ENCODE results near the gene C6orf47. TPM values are rescaled to one million over a fixed set of nuclear protein-coding genes. Genes with fewer than 3 reads are reported as not detected.

C6orf47 gene
- polyA plus RNA-seq, 1 of the 3 experiments (the other 2 are of a cell fraction), result 10.3 TPM

DNA sequence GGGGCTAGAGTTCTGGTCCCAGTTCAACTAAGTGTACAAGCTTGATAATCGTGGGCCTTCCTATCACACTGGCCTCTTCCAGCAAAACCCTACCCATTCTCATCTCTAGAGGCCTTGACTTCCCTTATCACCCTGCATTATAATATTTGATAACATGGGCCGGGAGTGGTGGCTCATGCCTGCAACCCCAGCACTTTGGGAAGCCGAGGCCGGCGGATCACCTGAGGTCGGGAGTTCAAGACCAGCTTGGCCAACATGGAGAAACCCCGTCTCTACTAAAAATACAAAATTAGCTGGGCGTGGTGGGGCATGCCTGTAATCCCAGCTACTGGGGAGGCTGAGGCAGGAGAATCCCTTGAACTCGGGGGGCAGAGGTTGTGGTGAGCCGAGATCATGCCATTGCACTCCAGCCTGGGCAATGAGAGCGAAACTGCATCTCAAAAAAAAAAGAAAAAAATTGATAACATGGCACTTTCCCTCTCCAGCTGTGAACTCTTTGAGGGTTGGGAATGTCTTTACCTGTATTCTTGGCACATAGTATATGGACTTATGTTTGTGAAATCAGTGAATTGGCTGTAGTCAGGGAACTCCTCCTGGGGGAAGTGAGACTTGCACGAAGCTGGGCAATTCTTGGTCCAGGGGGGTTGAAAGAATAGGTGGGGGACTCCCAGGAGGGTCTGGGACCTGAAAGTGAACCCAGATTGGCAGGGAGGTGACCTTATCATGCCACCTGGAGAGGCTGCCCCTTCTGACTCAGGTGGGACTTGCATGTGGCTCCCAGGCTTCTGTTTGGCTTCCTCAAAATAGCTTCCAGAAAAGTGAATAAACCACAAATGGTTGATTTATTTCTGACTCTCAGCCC is 915 bp upstream of the C6orf47 start:
- peak overlapping the region; percentile 97 for H3K4me2 ChIP-seq
- peak overlapping the region; percentile 67 to 82; a peak in 3 of 4 replicates for H3K27ac ChIP-seq (ENCODE audit: low read depth in 2 of 2, low read length in 1 of 2)
- H4K20me1 ChIP-seq (ENCODE audit: insufficient read depth), result peaks cover 8% of the 10 kb centered on the region; the same call in 1 of the 2 replicates
- no peaks in the 10 kb centered on the region for H3K9me3 ChIP-seq
- TF ChIP-seq, protein P1, sequence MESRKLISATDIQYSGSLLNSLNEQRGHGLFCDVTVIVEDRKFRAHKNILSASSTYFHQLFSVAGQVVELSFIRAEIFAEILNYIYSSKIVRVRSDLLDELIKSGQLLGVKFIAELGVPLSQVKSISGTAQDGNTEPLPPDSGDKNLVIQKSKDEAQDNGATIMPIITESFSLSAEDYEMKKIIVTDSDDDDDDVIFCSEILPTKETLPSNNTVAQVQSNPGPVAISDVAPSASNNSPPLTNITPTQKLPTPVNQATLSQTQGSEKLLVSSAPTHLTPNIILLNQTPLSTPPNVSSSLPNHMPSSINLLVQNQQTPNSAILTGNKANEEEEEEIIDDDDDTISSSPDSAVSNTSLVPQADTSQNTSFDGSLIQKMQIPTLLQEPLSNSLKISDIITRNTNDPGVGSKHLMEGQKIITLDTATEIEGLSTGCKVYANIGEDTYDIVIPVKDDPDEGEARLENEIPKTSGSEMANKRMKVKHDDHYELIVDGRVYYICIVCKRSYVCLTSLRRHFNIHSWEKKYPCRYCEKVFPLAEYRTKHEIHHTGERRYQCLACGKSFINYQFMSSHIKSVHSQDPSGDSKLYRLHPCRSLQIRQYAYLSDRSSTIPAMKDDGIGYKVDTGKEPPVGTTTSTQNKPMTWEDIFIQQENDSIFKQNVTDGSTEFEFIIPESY (IDR thresholded peaks at IDR 0.05; ENCODE audit: borderline replicate concordance, low read depth), result no peak
- TF ChIP-seq YY1 (IDR thresholded peaks at IDR 0.05; ENCODE audit: low read depth) (no peak), NRF1 (IDR thresholded peaks at IDR 0.05; ENCODE audit: low read depth, low read length) (no peak), MXI1 (IDR thresholded peaks at IDR 0.05; ENCODE audit: low read depth, low read length) (no peak), FOXJ3 (CRISPR knock-in tag; IDR thresholded peaks at IDR 0.05) (no peak)
- H3K79me2 ChIP-seq (ENCODE audit: insufficient read depth), result peaks cover 78% of the 10 kb centered on the region
- peaks cover 27% of the 10 kb centered on the region for H3F3A ChIP-seq (replicated peaks; ENCODE audit: insufficient read depth)
- no peak for DNase-seq
- WGBS (ENCODE audit: low lambda C conversion rate), result 86% methylated on average over 12 of the region's 12 CpGs
- peak overlapping the region; percentile 86; the same call in 1 of the 2 replicates for H3K9ac ChIP-seq
- H2AFZ ChIP-seq (ENCODE audit: low read depth), result no peak overlapping the region
- ChIA-PET POLR2A (interaction anchor here (0.5 to 2.3 kb wide), 7 partner anchors 10 to 174 kb away, joined by 3 to 16 read pairs (median 4); partner anchors contain the start of genes ABHD16A and BAG6), CTCF (interaction anchor here (0.8 to 2.0 kb wide), 5 partner anchors 10 to 202 kb away, joined by 3 to 9 read pairs (median 6); partner anchors contain the start of gene BAG6)
- no peaks in the 10 kb centered on the region for H3K9me2 ChIP-seq
- peaks cover 22 to 35% of the 10 kb centered on the region in 2 experiments; a peak in 2 of 4 replicates for H3K4me1 ChIP-seq (ENCODE audit: control insufficient read depth in 1 of 2, insufficient read depth in 2 of 2, low read depth in 1 of 2, low read length in 1 of 2)
- peak overlapping the region in 1 of 2 experiments; percentile 85; a peak in 2 of 4 replicates for H3K4me3 ChIP-seq (ENCODE audit: low read depth in 2 of 2, low read length in 1 of 2)
- H3K27me3 ChIP-seq (ENCODE audit: insufficient read depth), result no peaks in the 10 kb centered on the region
- H3K36me3 ChIP-seq (replicated peaks in 1 of 2; ENCODE audit: control insufficient read depth in 1 of 2, insufficient read depth in 2 of 2, low read length in 1 of 2), result peaks cover 14 to 15% of the 10 kb centered on the region in 2 experiments

- peaks cover 14 to 15% of the 10 kb centered on the region in 2 experiments for H3K36me3 ChIP-seq (replicated peaks in 1 of 2; ENCODE audit: control insufficient read depth in 1 of 2, insufficient read depth in 2 of 2, low read length in 1 of 2)
- no peak for DNase-seq
- H3K27me3 ChIP-seq (ENCODE audit: insufficient read depth), result no peaks in the 10 kb centered on the region
- ChIA-PET POLR2A (interaction anchor here (0.6 to 2.3 kb wide), 7 partner anchors 8 to 43 kb away, joined by 3 to 16 read pairs (median 4); partner anchors contain the start of genes ABHD16A and BAG6), CTCF (no interaction called here)
- no peaks in the 10 kb centered on the region for H3K9me3 ChIP-seq
- peak overlapping the region; percentile 67 to 86 for H3K27ac ChIP-seq (ENCODE audit: low read depth in 2 of 2, low read length in 1 of 2)
- H3K4me1 ChIP-seq (ENCODE audit: control insufficient read depth in 1 of 2, insufficient read depth in 2 of 2, low read depth in 1 of 2, low read length in 1 of 2), result peaks cover 22 to 35% of the 10 kb centered on the region in 2 experiments; a peak in 2 of 4 replicates
- H2AFZ ChIP-seq (ENCODE audit: low read depth), result peak overlapping the region; percentile 17; the same call in 1 of the 2 replicates
- TF ChIP-seq EP300 (IDR thresholded peaks at IDR 0.05; ENCODE audit: borderline replicate concordance in 1 of 2, low read depth in 1 of 2, low read length in 1 of 2) (no peak), CHD2 (IDR thresholded peaks at IDR 0.05; ENCODE audit: low read length, partially characterized antibody) (no peak), IRF3 (IDR thresholded peaks at IDR 0.05; ENCODE audit: low read depth, low read length) (no peak), NRF1 (IDR thresholded peaks at IDR 0.05; ENCODE audit: low read depth, low read length) (no peak), SIN3A (IDR thresholded peaks at IDR 0.05; ENCODE audit: borderline replicate concordance, low read depth, low read length) (peak; percentile 73), ELF1 (IDR thresholded peaks at IDR 0.05) (peak; percentile 45)
- TF ChIP-seq, protein P2, sequence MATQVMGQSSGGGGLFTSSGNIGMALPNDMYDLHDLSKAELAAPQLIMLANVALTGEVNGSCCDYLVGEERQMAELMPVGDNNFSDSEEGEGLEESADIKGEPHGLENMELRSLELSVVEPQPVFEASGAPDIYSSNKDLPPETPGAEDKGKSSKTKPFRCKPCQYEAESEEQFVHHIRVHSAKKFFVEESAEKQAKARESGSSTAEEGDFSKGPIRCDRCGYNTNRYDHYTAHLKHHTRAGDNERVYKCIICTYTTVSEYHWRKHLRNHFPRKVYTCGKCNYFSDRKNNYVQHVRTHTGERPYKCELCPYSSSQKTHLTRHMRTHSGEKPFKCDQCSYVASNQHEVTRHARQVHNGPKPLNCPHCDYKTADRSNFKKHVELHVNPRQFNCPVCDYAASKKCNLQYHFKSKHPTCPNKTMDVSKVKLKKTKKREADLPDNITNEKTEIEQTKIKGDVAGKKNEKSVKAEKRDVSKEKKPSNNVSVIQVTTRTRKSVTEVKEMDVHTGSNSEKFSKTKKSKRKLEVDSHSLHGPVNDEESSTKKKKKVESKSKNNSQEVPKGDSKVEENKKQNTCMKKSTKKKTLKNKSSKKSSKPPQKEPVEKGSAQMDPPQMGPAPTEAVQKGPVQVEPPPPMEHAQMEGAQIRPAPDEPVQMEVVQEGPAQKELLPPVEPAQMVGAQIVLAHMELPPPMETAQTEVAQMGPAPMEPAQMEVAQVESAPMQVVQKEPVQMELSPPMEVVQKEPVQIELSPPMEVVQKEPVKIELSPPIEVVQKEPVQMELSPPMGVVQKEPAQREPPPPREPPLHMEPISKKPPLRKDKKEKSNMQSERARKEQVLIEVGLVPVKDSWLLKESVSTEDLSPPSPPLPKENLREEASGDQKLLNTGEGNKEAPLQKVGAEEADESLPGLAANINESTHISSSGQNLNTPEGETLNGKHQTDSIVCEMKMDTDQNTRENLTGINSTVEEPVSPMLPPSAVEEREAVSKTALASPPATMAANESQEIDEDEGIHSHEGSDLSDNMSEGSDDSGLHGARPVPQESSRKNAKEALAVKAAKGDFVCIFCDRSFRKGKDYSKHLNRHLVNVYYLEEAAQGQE (IDR thresholded peaks at IDR 0.05; ENCODE audit: low read depth, low read length), result peak; percentile 94
- TF ChIP-seq, protein P1 (IDR thresholded peaks at IDR 0.05; ENCODE audit: borderline replicate concordance, low read depth), result no peak
- H3K4me3 ChIP-seq (ENCODE audit: low read depth in 2 of 2, low read length in 1 of 2), result peak overlapping the region; percentile 85
- peaks cover 24% of the 10 kb centered on the region for H3F3A ChIP-seq (replicated peaks; ENCODE audit: insufficient read depth)
- H3K9me2 ChIP-seq, result no peaks in the 10 kb centered on the region
- H3K9ac ChIP-seq, result peak overlapping the region; percentile 86
- peak overlapping the region; percentile 97 for H3K4me2 ChIP-seq
- H4K20me1 ChIP-seq (ENCODE audit: insufficient read depth), result peaks cover 8% of the 10 kb centered on the region; the same call in 1 of the 2 replicates
- 9% methylated on average over 9 of the region's 13 CpGs for WGBS (ENCODE audit: low lambda C conversion rate)
- H3K79me2 ChIP-seq (ENCODE audit: insufficient read depth), result peaks cover 83% of the 10 kb centered on the region
Measured at GRCh38 chr6:31659649-31660380, 763 bp downstream of the C6orf47 start.
